GM12892 (cell line): ENCODE results near the gene CEACAM18.

ENCODE experiments used
- DNase-seq: peaks from one replicate; pipeline ENCODE4 v3.0.0; 2011; ENCODE audit not compliant: insufficient read length
- FAIRE-seq: peaks from 2 replicates; lab custom pipeline; 2011; peaks lifted over from hg19 to GRCh38; lab: Jason Lieb, UNC
- POLR2A ChIP-seq: IDR thresholded peaks from 2 replicates; pipeline ENCODE4 v1.6.1; 2011; ENCODE audit warnings: low read depth, low read length, control low read depth
- POLR2AphosphoS5 ChIP-seq: IDR thresholded peaks from 2 replicates; pipeline ENCODE4 v1.6.1; 2011; ENCODE audit warnings: low read depth, low read length, control low read depth
- TAF1 ChIP-seq: IDR thresholded peaks from 2 replicates; pipeline ENCODE4 v1.6.1; 2011; ENCODE audit warnings: low read depth, mild to moderate bottlenecking, control low read depth, low read length, borderline replicate concordance

CEACAM18 gene

GRCh38 chr19:51466723-51467122, 11.6 kb upstream of the CEACAM18 start:
- no peak for FAIRE-seq
- no peak for TF ChIP-seq POLR2AphosphoS5
- TF ChIP-seq POLR2A: no peak
- DNase-seq: no peak

GRCh38 chr19:51467864-51468544, 10.3 kb upstream of the CEACAM18 start:
- DNase-seq (no peak), FAIRE-seq (no peak)
- TF ChIP-seq POLR2AphosphoS5: no peak

- TF ChIP-seq POLR2AphosphoS5 (no peak), TAF1 (no peak), POLR2A (no peak)
- no peak for FAIRE-seq
- no peak for DNase-seq
These were observed 9.8 kb upstream of the CEACAM18 start for GRCh38 chr19:51468545-51468920.

DNA sequence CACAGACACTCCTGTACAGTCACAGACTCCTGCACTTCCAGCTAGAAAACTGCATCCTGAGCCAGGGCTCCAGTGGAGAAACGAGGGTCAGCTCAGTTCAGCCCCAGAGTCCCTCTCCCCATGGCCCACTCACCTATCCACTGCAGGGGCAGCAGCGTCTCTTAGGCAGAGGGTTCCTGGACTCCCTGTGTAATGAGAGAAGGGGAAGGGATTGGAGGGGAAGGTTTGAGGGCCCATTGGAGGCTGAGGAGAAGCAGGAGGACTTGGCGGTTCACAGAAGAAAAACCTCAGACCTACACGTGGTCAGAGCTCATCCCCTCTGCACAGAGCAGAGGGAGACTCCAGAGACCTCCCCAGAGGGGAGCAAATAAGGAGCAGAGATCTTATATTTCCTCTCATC, 9.2 kb upstream of the CEACAM18 start:
- FAIRE-seq (no peak), DNase-seq (no peak)
- TF ChIP-seq POLR2A (no peak), TAF1 (no peak), POLR2AphosphoS5 (no peak)

- DNase-seq: no peak
- no peak for FAIRE-seq
- TF ChIP-seq POLR2AphosphoS5 (no peak), POLR2A (no peak), TAF1 (no peak)
These were observed 8.7 kb upstream of the CEACAM18 start for GRCh38 chr19:51469629-51470028.

DNA sequence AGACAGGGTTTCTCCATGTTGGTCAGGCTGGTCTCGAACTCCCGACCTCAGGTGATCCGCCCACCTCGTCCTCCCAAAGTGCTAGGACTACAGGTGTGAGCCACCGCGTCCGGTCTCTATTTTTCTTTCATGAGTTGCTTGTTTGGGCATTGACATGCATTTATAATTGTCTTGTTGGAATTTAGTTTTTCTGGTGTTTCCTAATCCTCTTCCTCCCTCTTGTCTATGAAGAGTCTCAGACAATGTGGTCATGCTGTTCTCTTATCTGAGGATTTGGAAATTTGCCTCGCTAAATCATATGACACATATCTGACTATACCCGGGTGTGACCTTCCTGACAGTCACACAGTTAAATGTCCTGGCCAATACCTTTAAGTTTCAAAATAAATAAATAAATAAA, 7.4 kb upstream of the CEACAM18 start:
- no peak for FAIRE-seq
- TF ChIP-seq TAF1: no peak
- no peak for TF ChIP-seq POLR2AphosphoS5
- no peak for DNase-seq

DNA sequence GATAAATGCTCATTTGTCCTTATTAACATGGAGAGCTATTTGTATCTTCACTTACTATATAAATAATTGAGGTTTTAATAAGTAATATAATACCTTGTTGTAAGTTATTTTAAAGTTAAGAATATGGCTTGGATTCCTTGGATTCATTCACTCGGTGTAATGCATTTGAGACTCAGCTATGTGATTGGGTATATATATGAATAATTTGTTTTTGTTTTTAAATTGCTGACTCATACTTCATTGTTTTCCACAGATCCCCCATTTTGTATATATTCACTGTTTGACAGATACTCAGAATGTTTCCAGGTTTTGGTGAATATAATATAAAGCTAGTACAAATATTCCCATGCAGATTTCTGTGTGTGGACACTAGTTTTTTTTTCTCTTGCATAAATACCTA, 6.8 kb upstream of the CEACAM18 start:
- TF ChIP-seq TAF1 (no peak), POLR2A (no peak), POLR2AphosphoS5 (no peak)
- DNase-seq: no peak
- FAIRE-seq: no peak

DNA sequence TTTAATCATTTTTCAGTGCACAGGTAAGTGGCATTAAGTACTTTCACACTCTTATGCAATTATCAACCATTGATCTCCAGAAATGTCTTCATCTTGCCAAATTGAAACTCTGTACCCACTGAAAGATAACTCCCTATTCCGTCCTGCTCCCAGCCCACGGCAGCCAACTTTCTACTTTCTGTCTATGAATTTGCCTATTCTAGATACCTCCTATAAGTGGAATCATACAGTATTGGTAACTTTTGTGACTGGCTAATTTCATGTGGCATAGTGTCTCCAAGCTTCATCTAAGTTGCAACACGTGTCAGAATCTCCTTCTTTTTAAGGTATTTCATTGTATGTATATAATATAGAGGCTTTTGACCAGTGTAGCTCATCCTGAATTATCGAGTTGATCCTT, 5.7 kb upstream of the CEACAM18 start:
- FAIRE-seq (no peak), DNase-seq (no peak)
- no peak for TF ChIP-seq POLR2AphosphoS5
- TF ChIP-seq TAF1: no peak
- no peak for TF ChIP-seq POLR2A

- peak; percentile 69 for FAIRE-seq
- no peak for TF ChIP-seq TAF1
- TF ChIP-seq POLR2A: no peak
- no peak for TF ChIP-seq POLR2AphosphoS5
- DNase-seq: peak; percentile 41
These were observed 5.2 kb upstream of the CEACAM18 start for GRCh38 chr19:51473009-51473707.

DNA sequence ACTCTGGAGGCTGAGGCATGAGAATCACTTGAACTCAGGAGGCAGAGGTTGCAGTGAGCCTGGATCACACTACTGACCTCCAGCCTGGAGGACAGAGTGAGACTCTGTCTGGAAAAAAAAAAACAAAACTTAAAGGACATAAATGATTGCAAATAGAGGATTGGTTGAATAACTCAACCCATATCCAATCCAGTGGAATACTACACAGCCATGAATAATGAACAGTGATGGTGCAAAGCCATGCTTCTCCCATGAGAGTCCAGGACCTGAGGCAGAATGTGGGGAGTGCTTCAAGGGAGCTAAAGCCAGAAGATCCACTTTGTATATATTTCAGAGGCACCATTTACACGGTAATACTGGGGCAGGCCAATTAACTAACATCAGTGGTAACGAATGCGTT, 2.2 kb upstream of the CEACAM18 start:
- FAIRE-seq: no peak
- TF ChIP-seq POLR2AphosphoS5 (no peak), POLR2A (no peak), TAF1 (no peak)
- no peak for DNase-seq

DNA sequence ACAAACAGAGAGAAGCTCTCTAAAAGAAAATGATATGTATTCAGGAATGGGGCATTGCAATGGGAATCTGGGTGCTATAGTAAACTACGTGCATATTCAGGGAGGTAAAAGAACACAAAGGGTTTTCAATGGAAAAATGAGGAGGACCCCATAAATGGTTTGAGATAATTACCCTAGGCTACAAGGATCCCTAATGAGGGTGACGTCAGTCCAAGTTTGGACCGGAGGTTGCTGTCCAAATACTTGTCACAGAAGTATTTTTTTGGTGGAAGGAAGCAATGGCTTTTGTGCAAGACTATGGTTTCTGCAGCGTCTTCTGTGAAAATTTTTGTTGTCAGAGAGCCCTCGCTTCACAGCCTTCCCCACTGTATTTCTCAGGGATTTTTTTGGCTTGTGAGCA, 995 bp upstream of the CEACAM18 start:
- TF ChIP-seq POLR2A (no peak), TAF1 (no peak), POLR2AphosphoS5 (no peak)
- no peak for FAIRE-seq
- no peak for DNase-seq
